SK-N-SH (cell line): ENCODE measurements around the gene IL12A. TPM values are rescaled to one million over a fixed set of nuclear protein-coding genes. Genes with fewer than 3 reads are reported as not detected.

Experiments used
- CTCF ChIA-PET: fragments of 300-600, 350-600 bp; formaldehyde crosslinking; extraction: SDS; loops from one replicate; lab custom pipeline; 2021; lab: Yijun Ruan, JAX
- POLR2A ChIA-PET: fragments of 350-600 bp; sonication (Branson Sonifier 250); formaldehyde crosslinking; extraction: SDS; loops from one replicate; lab custom pipeline; 2020; ENCODE audit warnings: antibody characterized with exemption, inconsistent platforms; lab: Yijun Ruan, JAX
- DNase-seq: peaks from one replicate; pipeline ENCODE4 v3.0.0; 2012
- H2AFZ ChIP-seq: fragments of 200-600 bp; sonication (generic); 2 replicates; pipeline ENCODE4 v1.8.1; 2016; ENCODE audit warnings: antibody characterized with exemption, mild to moderate bottlenecking, low read depth
- H3F3A ChIP-seq: fragments of 200-600 bp; sonication (generic); replicated peaks from 2 replicates; pipeline ENCODE3; 2016; ENCODE audit warnings: antibody characterized with exemption, mild to moderate bottlenecking; ENCODE audit not compliant: insufficient read depth
- H3K27ac ChIP-seq, 2 experiments: fragments of 200-500 bp in 1 of 2; fragments of 200-600 bp in 1 of 2; sonication (Bioruptor generic) in 1 of 2; sonication (generic), shearing (Covaris generic) in 1 of 2; 2 replicates each; pipeline versions ENCODE4 v1.5.1 to v1.6.1; 2014 to 2016; ENCODE audit warnings: low read depth in 2 of 2, inconsistent platforms in 1 of 2, low read length in 1 of 2, mild to moderate bottlenecking in 1 of 2, mixed read lengths in 1 of 2
- H3K27me3 ChIP-seq: fragments of 200-600 bp; sonication (generic), shearing (Covaris generic); 2 replicates; pipeline ENCODE4 v1.6.1; 2016; ENCODE audit warnings: mixed run types; ENCODE audit not compliant: insufficient read depth
- H3K36me3 ChIP-seq, 2 experiments: fragments of 200-500 bp in 1 of 2; fragments of 200-600 bp in 1 of 2; sonication (Bioruptor generic) in 1 of 2; sonication (generic) in 1 of 2; replicated peaks in 1 of 2; 2 replicates each; pipeline versions ENCODE3 to v1.5.1; 2014 to 2016; ENCODE audit warnings: low read length in 1 of 2, mild to moderate bottlenecking in 1 of 2; ENCODE audit not compliant: insufficient read depth in 2 of 2, control insufficient read depth in 1 of 2
- H3K4me1 ChIP-seq, 2 experiments: fragments of 200-500 bp in 1 of 2; fragments of 200-600 bp in 1 of 2; sonication (Bioruptor generic) in 1 of 2; sonication (generic), shearing (Covaris generic) in 1 of 2; 2 replicates each; pipeline versions ENCODE4 v1.5.1 to v1.6.1; 2014 to 2016; ENCODE audit warnings: low read depth in 1 of 2, low read length in 1 of 2, mixed run types in 1 of 2; ENCODE audit not compliant: insufficient read depth in 2 of 2, control insufficient read depth in 1 of 2
- H3K4me2 ChIP-seq: fragments of 200-600 bp; sonication (generic), shearing (Covaris generic); 2 replicates; pipeline ENCODE4 v1.6.1; 2017; ENCODE audit warnings: mixed run types
- H3K4me3 ChIP-seq, 2 experiments: fragments of 200-500 bp in 1 of 2; fragments of 200-600 bp in 1 of 2; sonication (Bioruptor generic) in 1 of 2; sonication (generic), shearing (Covaris generic) in 1 of 2; 2 replicates each; pipeline versions ENCODE4 v1.5.1 to v1.8.1; 2014 to 2016; ENCODE audit warnings: low read depth in 2 of 2, inconsistent platforms in 1 of 2, low read length in 1 of 2, mild to moderate bottlenecking in 1 of 2, mixed read lengths in 1 of 2, moderate library complexity in 1 of 2
- H3K79me2 ChIP-seq: fragments of 200-600 bp; sonication (generic); 2 replicates; pipeline ENCODE4 v1.8.1; 2017; ENCODE audit warnings: mild to moderate bottlenecking; ENCODE audit not compliant: insufficient read depth
- H3K9ac ChIP-seq: fragments of 200-600 bp; sonication (generic); 2 replicates; pipeline ENCODE4 v1.6.1; 2017; ENCODE audit warnings: mixed run types
- H3K9me2 ChIP-seq: fragments of 200-600 bp; sonication (generic); 2 replicates; pipeline ENCODE4 v1.6.1; 2017; ENCODE audit warnings: mixed run types
- H3K9me3 ChIP-seq: fragments of 200-600 bp; sonication (generic); 2 replicates; pipeline ENCODE4 v1.6.1; 2017; ENCODE audit warnings: mixed run types, mild to moderate bottlenecking, moderate library complexity
- H4K20me1 ChIP-seq: fragments of 200-600 bp; sonication (generic); 2 replicates; pipeline ENCODE4 v1.6.1; 2017; ENCODE audit warnings: mild to moderate bottlenecking, mixed run types; ENCODE audit not compliant: insufficient read depth
- CHD2 ChIP-seq: fragments of 150-350 bp; IDR thresholded peaks from 2 replicates; pipeline ENCODE4 v1.6.1; 2018; ENCODE audit warnings: low read length; ENCODE audit not compliant: partially characterized antibody
- EP300 ChIP-seq, 2 experiments: IDR thresholded peaks; 2 replicates each; pipeline versions ENCODE4 v1.4.0 to v1.6.1; 2012; ENCODE audit warnings: borderline replicate concordance in 1 of 2, low read depth in 1 of 2, low read length in 1 of 2
- FOXJ3 ChIP-seq: sonication (generic); formaldehyde crosslinking; IDR thresholded peaks from 2 replicates; pipeline ENCODE4 v1.5.1; 2020; ENCODE audit warnings: mild to moderate bottlenecking, missing genetic modification reagents
- FOXM1 ChIP-seq: IDR thresholded peaks from 2 replicates; pipeline ENCODE4 v1.4.0; 2012; ENCODE audit warnings: low read depth, mild to moderate bottlenecking
- JUND ChIP-seq: IDR thresholded peaks from 2 replicates; pipeline ENCODE4 v1.4.0; 2012
- MAX ChIP-seq: IDR thresholded peaks from 2 replicates; pipeline ENCODE4 v1.4.0; 2012; ENCODE audit warnings: low read depth
- MEF2A ChIP-seq: IDR thresholded peaks from 2 replicates; pipeline ENCODE4 v1.4.0; 2012; ENCODE audit warnings: low read depth, borderline replicate concordance
- MXI1 ChIP-seq: IDR thresholded peaks from 2 replicates; pipeline ENCODE4 v1.6.1; 2012; ENCODE audit warnings: mild to moderate bottlenecking, low read depth, low read length, improper control_type of control experiment
- NRF1 ChIP-seq: IDR thresholded peaks from 2 replicates; pipeline ENCODE4 v1.6.1; 2012; ENCODE audit warnings: low read depth, mild to moderate bottlenecking, low read length
- RCOR1 ChIP-seq: fragments of 150-350 bp; IDR thresholded peaks from 2 replicates; pipeline ENCODE4 v1.6.1; 2017; ENCODE audit warnings: antibody characterized with exemption, low read length
- REST ChIP-seq: IDR thresholded peaks from 2 replicates; pipeline ENCODE4 v1.6.1; 2012; ENCODE audit warnings: mild to moderate bottlenecking, low read depth, low read length, moderate library complexity
- RFX5 ChIP-seq: IDR thresholded peaks from 2 replicates; pipeline ENCODE4 v1.6.1; 2012; ENCODE audit warnings: mild to moderate bottlenecking, improper control_type of control experiment, low read length
- SIN3A ChIP-seq: IDR thresholded peaks from 2 replicates; pipeline ENCODE4 v1.6.1; 2012; ENCODE audit warnings: low read depth, mild to moderate bottlenecking, low read length, moderate library complexity, borderline replicate concordance
- SMC3 ChIP-seq: IDR thresholded peaks from 2 replicates; pipeline ENCODE4 v1.6.1; 2012; ENCODE audit warnings: low read depth, low read length, improper control_type of control experiment
- TAF1 ChIP-seq: IDR thresholded peaks from 2 replicates; pipeline ENCODE4 v1.6.1; 2012; ENCODE audit warnings: low read depth, mild to moderate bottlenecking, low read length, moderate library complexity, borderline replicate concordance
- TEAD4 ChIP-seq: IDR thresholded peaks from 2 replicates; pipeline ENCODE4 v1.4.0; 2012; ENCODE audit warnings: mild to moderate bottlenecking, borderline replicate concordance; ENCODE audit not compliant: insufficient read depth
- USF1 ChIP-seq: IDR thresholded peaks from 2 replicates; pipeline ENCODE4 v1.4.0; 2012; ENCODE audit warnings: low read depth, borderline replicate concordance
- YY1 ChIP-seq: IDR thresholded peaks from 2 replicates; pipeline ENCODE4 v1.4.0; 2012; ENCODE audit warnings: low read depth, mild to moderate bottlenecking
- WGBS: methylation state at CpG from one replicate; pipeline ENCODE4 v1.1.6; 2017; ENCODE audit warnings: low lambda C conversion rate; 5-methylcytosine and 5-hydroxymethylcytosine counted together
- polyA plus RNA-seq, 3 experiments: library from polyadenylated mRNA; depleted of rRNA; stranded (reverse); fragments of >200 nt; gene quantifications; 2 replicates each; pipeline ENCODE4 v1.2.3, GENCODE V29; 2012

The IL12A gene
- polyA plus RNA-seq, 1 of the 3 experiments (the other 2 are of a cell fraction), result 0.97 TPM

GRCh38 chr3:159992589-159992988, 4.0 kb downstream of the IL12A start:
- Histone ChIP-seq H3K4me3 (no peak overlapping the region), H3K79me2 (no peaks in the 10 kb centered on the region), H2AFZ (no peak overlapping the region), H3F3A (peaks cover 7% of the 10 kb centered on the region), H3K9ac (no peak overlapping the region), H3K9me2 (no peaks in the 10 kb centered on the region), H3K4me2 (no peak overlapping the region), H3K36me3 (no peaks in the 10 kb centered on the region), H4K20me1 (no peaks in the 10 kb centered on the region), H3K9me3 (no peaks in the 10 kb centered on the region), H3K27ac (no peak overlapping the region), H3K27me3 (no peaks in the 10 kb centered on the region), H3K4me1 (peaks cover 0 to 5% of the 10 kb centered on the region in 2 experiments; a peak in 1 of 4 replicates)
- ChIA-PET POLR2A (no interaction called here), CTCF (interaction anchor here (1.5 to 15.7 kb wide), 3 partner anchors 11 to 165 kb away, joined by 3 to 228 read pairs (median 39); no protein-coding TSS in a partner anchor)
- TF ChIP-seq RFX5 (no peak), EP300 (IDR thresholded peaks at IDR 0.05; ENCODE audit: borderline replicate concordance in 1 of 2, low read depth in 1 of 2, low read length in 1 of 2) (no peak), TEAD4 (no peak), YY1 (no peak), USF1 (no peak), TAF1 (no peak), NRF1 (no peak), SMC3 (no peak), FOXJ3 (CRISPR knock-in tag) (no peak), REST (no peak), MXI1 (no peak), MAX (no peak), FOXM1 (no peak), RCOR1 (no peak), MEF2A (no peak), JUND (no peak), SIN3A (no peak), CHD2 (no peak)
- DNase-seq, result no peak
- 100% methylated on average over 1 of the region's 1 CpG for WGBS
